Testis (tissue), 2 donors: Measurements from ENCODE around the gene KMT5B.

Source experiments
- POLR2A ChIP-seq: fragments of 450-650 bp; IDR thresholded peaks from one replicate; pipeline ENCODE4 v1.6.1; 2017; ENCODE audit warnings: antibody characterized with exemption, mild to moderate bottlenecking, moderate library complexity
- TF ChIP-seq, protein P1 (sequence below), 3 experiments: fragments of 450-650 bp in 2 of 3; fragments of 200-600 bp in 1 of 3; sonication (generic) in 1 of 3; IDR thresholded peaks; one replicate each; pipeline ENCODE4 v1.5.1; 2016 to 2019; ENCODE audit warnings: antibody characterized with exemption in 3 of 3, mild to moderate bottlenecking in 2 of 3, moderate library complexity in 1 of 3

DNA sequence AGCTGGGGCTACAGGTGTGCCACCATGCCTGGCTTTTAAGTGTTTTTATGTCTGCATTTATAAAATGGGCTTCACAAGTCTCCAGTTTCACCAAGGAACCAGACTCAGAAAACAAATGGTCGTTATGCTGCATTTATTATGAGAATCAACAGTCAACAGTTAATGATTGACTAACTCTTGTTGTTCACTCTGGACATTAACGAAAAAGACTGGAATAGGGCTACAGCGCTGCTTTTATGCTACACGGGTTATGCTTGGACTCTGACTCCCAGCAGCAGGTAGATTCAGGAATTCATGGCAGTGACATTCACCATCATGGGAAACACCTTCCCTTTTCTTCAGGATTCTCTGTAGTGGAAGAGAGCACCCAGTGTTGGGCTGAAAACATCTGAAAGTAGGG, 47.5 kb downstream of the KMT5B start:
- TF ChIP-seq, protein P1, sequence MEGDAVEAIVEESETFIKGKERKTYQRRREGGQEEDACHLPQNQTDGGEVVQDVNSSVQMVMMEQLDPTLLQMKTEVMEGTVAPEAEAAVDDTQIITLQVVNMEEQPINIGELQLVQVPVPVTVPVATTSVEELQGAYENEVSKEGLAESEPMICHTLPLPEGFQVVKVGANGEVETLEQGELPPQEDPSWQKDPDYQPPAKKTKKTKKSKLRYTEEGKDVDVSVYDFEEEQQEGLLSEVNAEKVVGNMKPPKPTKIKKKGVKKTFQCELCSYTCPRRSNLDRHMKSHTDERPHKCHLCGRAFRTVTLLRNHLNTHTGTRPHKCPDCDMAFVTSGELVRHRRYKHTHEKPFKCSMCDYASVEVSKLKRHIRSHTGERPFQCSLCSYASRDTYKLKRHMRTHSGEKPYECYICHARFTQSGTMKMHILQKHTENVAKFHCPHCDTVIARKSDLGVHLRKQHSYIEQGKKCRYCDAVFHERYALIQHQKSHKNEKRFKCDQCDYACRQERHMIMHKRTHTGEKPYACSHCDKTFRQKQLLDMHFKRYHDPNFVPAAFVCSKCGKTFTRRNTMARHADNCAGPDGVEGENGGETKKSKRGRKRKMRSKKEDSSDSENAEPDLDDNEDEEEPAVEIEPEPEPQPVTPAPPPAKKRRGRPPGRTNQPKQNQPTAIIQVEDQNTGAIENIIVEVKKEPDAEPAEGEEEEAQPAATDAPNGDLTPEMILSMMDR (IDR thresholded peaks at IDR 0.05): no peak
- no peak for TF ChIP-seq POLR2A
